Tibial nerve (tissue), 3 donors: ENCODE data around the gene DISP3.
"Not testable (repeated sequence)": the region's sequence is repeated elsewhere in the genome, so short reads cannot be mapped to it uniquely, and the experiment has no call there.

Source experiments
- CTCF ChIP-seq, 5 experiments: fragments of 200-600 bp in 3 of 5; fragments of 450-650 bp in 2 of 5; sonication (generic) in 3 of 5; IDR thresholded peaks; one replicate each; pipeline ENCODE4 v1.5.1; 2016 to 2019; ENCODE audit warnings: antibody characterized with exemption in 5 of 5, mild to moderate bottlenecking in 3 of 5, moderate library complexity in 2 of 5
- POLR2A ChIP-seq, 2 donors: fragments of 450-650 bp; IDR thresholded peaks; one replicate each; pipeline ENCODE4 v1.6.1; 2017; ENCODE audit warnings: antibody characterized with exemption in 2 of 2, mild to moderate bottlenecking in 2 of 2, moderate library complexity in 2 of 2

DNA sequence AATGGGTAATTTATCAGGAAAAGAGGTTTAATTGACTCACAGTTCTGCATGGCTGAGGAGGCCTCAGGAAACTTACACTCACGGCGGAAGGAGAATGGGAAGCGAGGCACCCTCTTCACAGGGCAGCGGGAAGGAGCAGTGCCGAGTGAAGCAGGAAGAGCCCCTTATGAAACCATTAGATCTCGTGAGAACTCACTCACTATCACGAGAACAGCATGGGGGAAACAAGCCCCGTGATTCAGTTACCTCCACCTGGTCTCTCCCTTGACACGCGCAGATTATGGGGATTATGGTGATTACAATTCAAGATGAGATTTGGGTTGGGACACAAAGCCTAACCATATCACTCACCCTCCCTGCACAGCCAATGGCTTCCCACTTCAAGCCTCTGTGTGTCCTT lies 101.1 kb downstream of the DISP3 start:
- TF ChIP-seq CTCF, POLR2A (IDR thresholded peaks at IDR 0.05): not testable (repeated sequence)
